ENCODE results near the gene PDE4B.

- TF ChIP-seq, protein P1, sequence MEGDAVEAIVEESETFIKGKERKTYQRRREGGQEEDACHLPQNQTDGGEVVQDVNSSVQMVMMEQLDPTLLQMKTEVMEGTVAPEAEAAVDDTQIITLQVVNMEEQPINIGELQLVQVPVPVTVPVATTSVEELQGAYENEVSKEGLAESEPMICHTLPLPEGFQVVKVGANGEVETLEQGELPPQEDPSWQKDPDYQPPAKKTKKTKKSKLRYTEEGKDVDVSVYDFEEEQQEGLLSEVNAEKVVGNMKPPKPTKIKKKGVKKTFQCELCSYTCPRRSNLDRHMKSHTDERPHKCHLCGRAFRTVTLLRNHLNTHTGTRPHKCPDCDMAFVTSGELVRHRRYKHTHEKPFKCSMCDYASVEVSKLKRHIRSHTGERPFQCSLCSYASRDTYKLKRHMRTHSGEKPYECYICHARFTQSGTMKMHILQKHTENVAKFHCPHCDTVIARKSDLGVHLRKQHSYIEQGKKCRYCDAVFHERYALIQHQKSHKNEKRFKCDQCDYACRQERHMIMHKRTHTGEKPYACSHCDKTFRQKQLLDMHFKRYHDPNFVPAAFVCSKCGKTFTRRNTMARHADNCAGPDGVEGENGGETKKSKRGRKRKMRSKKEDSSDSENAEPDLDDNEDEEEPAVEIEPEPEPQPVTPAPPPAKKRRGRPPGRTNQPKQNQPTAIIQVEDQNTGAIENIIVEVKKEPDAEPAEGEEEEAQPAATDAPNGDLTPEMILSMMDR (IDR thresholded peaks at IDR 0.05): no peak
- TF ChIP-seq BHLHE40 (IDR thresholded peaks at IDR 0.05; ENCODE audit: low read depth, low read length) (no peak), REST (IDR thresholded peaks at IDR 0.05) (no peak), USF2 (IDR thresholded peaks at IDR 0.05) (no peak), PHF8 (IDR thresholded peaks at IDR 0.05; ENCODE audit: borderline replicate concordance, low read depth) (no peak), RAD21 (conservative IDR thresholded peaks at IDR 0.05 in 1 of 2, IDR thresholded peaks at IDR 0.05 in 1 of 2) (no peak), PBX3 (IDR thresholded peaks at IDR 0.05) (no peak), MAFK (IDR thresholded peaks at IDR 0.05; ENCODE audit: partially characterized antibody) (no peak), ESRRA (IDR thresholded peaks at IDR 0.05; ENCODE audit: borderline replicate concordance, low read length) (no peak)
These were observed 455.6 kb downstream of the PDE4B start for GRCh38 chr1:66248257-66248656.

All from A549 (cell line).